Stimulated activated CD4-positive, alpha-beta T cell treated with anti-CD3 and anti-CD28 coated beads, Interleukin-1b, Interleukin-23, amount 100 ng/mL, for 4 hours (primary cell): ENCODE results near the gene OLR1.
"Not testable (repeated sequence)": the region's sequence is repeated elsewhere in the genome, so short reads cannot be mapped to it uniquely, and the experiment has no call there.

ENCODE experiments used
- DNase-seq, 2 donors: peaks; one replicate each; pipeline ENCODE4 v3.0.0-alpha.2; 2020; ENCODE audit warnings: low read depth in 2 of 2

OLR1 gene

GRCh38 chr12:10190558-10191388, 18.8 kb upstream of the OLR1 start:
- DNase-seq = peak in 1 of 2 donors; percentile 22

DNA sequence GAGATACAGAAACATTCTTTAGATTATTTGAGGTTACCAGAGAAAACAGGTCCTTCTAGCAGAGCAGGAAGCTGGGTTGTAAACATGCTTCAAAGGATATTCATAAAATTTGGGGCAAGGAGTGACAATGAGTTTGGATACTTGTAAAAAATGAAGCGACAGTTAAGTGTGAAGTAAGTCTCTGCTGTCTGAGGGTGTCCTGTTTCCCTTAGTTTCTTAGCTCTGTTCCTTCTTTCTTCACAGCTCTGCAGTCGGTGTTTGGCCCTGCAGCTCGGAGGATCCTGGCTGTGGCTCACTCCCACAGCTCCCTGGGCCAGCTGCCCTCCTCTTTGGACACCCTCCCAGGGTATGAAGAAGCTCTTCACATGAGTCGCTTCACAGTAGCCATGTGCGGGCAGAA, 17.7 kb upstream of the OLR1 start:
- DNase-seq = no peak

GRCh38 chr12:10186958-10187357, 15.0 kb upstream of the OLR1 start:
- DNase-seq = not testable (repeated sequence)

DNA sequence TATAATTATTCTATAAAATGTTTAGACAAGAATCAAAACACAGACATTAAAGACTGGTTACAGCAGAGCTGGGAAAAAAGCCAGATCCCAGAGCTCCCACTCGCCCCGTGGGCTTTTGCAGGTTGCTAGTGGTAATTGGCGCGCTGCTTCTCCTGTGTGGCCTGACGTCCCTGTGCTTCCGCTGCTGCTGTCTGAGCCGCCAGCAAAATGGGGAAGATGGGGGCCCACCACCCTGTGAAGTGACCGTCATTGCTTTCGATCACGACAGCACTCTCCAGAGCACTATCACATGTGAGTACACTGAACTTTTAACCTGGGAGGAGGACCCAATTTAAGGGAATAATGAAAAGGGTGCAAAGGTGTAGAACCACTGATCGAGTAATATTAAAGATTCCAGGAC, 14.4 kb upstream of the OLR1 start:
- DNase-seq = no peak

- DNase-seq = no peak
These were observed 12.4 kb upstream of the OLR1 start for GRCh38 chr12:10184261-10184843.

- no peak for DNase-seq
These were observed 10.6 kb upstream of the OLR1 start for GRCh38 chr12:10182354-10183049.

DNA sequence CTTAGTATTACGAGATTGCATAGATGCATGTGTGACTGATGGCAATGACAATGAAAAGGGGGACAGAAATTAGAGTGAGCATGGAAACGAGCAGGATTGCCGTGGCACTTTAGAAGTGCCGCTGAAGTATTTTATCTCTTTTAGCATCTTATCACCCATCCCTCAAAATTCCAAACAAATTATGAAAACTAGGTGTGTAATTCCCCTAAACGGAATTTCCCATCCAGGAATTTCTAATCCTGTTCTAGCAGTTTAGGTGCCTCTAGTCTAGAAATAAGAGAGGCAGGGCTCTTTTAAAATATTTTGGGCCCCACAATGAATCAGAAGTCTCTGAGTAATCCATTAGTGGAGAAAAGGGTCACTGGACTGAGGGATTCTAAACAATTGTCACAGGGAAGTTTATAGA, 7.8 kb upstream of the OLR1 start:
- no peak for DNase-seq

- no peak for DNase-seq
These were observed 6.9 kb upstream of the OLR1 start, which contains the start of gene TMEM52B for GRCh38 chr12:10178821-10179220. TMEM52B (plus strand) TSS chr12:10179032; CDS start chr12:10179575, 543 bp downstream.

DNA sequence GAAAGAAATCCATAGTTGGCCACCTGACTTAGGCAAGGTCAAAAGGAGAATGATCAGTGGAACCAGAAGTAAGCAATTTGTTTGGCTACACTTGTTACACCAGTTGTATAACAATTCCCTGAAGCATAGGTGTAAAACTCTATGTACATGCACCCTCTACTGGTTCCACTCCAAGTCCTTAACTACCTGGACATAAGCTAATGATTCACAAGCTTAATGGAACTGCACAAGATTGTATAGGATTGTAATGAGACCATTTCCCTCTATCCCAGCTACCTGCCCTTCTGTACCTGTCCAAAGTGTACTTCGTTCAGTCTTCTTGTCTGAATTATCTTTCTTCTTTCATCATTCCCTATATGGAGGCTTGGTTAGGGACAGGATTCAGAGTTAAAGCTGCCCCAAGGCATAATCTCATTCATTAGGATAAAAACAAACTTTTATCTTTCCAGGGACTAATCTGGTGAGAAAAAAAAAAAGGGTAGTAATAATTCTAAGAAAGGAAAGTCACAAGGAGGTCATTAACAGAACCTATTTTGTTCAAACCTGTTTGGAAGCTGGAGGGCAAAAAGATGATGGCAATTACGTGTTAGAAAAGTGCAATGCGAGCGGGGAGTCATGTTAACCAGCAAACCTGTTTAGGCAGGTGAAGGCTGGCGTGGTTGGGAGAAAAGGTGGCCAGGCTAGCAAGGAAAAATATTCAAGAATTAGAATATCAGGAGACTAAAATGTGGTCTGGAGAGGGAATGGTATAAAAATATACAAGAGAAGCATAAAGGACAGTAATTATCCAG, 4.1 kb upstream of the OLR1 start:
- DNase-seq = no peak

DNA sequence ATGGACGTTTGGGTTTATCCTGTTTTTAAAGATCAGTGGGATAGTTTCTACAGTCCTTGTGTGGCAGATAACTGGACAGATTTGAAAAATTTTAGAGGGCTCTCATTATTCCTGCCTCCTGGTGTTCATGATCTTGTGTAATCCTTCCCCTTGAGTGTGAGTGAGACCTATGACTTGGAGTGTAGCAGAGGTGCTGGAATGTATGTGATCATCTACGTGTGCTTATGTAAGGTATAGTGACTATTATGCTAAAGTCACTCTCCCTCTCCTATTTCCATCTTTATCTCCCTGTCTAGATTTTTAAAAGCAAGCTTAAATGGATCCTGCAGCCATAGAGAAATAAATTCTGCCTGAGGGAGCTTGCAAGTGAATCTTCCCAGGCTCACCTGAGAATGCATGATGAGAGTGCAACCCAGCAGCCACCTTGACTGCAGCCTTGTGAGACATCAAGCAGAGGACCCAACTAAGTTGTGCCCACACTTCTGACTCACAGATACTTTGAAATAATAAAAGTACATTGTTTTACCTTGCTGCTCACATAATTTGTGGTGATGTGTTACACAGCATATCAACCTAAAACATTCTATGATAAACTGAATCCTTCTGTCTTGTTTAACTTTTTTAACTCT, 3.2 kb upstream of the OLR1 start:
- no peak for DNase-seq

- no peak for DNase-seq
These were observed 1.7 kb downstream of the OLR1 start for GRCh38 chr12:10170216-10170615.

GRCh38 chr12:10169104-10169503, 2.8 kb downstream of the OLR1 start:
- DNase-seq = no peak

- DNase-seq = no peak
These were observed 4.3 kb downstream of the OLR1 start for GRCh38 chr12:10167599-10167998.

GRCh38 chr12:10165421-10165820, 6.5 kb downstream of the OLR1 start:
- no peak for DNase-seq

DNA sequence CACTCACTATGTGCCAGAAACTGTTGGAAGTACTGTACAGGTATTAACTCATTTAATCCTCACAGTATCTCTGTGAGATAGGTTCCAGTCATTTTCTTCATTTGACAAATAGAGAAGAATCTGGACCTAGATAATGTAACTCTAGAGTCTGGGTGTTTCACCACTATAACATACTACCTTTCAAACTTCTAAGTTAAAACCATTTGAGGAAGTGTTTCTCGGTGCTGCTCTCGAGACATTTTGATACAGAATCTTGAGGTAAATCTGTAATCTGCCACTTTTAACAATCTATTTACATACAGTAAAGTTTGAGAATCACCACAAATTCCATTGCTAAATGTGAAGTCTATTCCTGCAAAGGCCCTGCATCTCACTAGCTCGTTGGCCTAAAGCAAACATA, 8.8 kb downstream of the OLR1 start:
- DNase-seq = no peak

DNA sequence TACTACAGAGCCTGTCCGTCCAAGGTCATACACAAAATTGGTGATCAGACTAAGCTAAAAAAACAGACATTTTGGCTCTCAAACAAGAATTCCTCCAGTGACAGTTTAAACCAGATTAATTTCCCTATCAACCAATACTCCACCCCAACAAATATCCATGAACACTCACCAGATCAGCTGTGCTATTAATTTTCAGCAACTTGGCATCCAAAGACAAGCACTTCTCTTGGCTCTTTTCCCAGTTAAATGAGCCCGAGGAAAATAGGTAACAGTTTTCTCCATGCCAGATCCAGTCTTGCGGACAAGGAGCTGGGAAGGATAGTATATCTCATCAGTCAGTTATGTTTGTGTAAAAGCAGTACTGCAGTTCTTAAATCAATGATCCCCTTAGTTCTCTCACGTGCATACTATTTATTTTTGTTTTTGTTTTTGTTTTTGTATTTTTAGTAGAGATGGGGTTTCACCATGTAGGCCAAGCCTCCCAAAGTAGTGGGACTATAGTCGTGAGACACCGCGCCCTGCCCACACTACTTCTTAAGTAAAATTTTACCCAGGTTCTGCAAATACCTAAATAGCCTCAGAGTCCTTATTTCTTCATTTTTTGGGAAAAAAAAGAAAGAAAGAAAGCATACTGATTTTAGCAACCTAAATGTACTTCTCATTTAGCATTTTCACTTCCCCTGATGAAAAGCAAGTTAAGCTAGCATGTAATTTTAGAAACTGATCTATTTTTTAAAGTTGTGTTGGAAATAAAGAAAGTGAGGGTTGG, 11.1 kb downstream of the OLR1 start:
- DNase-seq = no peak

- no peak for DNase-seq
These were observed 12.7 kb downstream of the OLR1 start for GRCh38 chr12:10159280-10159679.

DNA sequence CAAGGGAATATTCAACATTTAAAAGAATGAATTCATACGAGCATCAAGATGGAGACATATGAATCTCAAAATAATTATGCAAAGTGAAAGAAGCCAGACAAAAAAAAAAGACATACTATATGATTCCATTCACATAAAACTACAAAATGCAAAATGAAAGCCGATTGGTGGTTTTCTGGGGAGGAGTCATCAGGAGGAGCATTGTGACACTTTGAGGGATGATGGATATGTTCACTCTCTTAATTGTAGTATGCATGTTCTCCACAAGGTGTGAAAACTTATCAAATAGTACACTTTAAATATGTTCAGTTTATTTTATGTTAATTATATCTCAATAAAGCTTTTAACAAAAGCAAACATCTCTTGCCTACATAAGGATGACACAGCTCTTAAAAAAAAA, 13.5 kb downstream of the OLR1 start:
- no peak for DNase-seq

- DNase-seq = no peak
These were observed 16.0 kb downstream of the OLR1 start for GRCh38 chr12:10155966-10156365.

- no peak for DNase-seq
These were observed 17.8 kb downstream of the OLR1 start for GRCh38 chr12:10154145-10154496.
